Adrenal gland (tissue), 19 donors: ENCODE data around the gene ZNF571. TPM values are rescaled to one million over a fixed set of nuclear protein-coding genes. Genes with fewer than 3 reads are reported as not detected.

Experiments
- DNase-seq, 7 donors: peaks; one replicate each; pipeline ENCODE4 v3.0.0-alpha.2; 2019 to 2020
- H3K27ac ChIP-seq, 5 donors: fragments of 200-600 bp; sonication (generic) in 4 of 5; 1 replicate in 3 of 5; 2 replicates in 2 of 5; pipeline versions ENCODE4 v1.5.1 to v1.8.0; 2016 to 2020; ENCODE audit warnings: mild to moderate bottlenecking in 1 of 5
- H3K27me3 ChIP-seq: fragments of 200-600 bp; 2 replicates; pipeline ENCODE4 v1.8.0; 2021
- H3K36me3 ChIP-seq, 2 donors: fragments of 200-600 bp; replicated peaks in 1 of 2; 1 replicate in 1 of 2; 2 replicates in 1 of 2; pipeline versions ENCODE4 v1.5.1 to v1.8.0; 2018 to 2022
- H3K4me1 ChIP-seq, 2 donors: fragments of 200-600 bp; replicated peaks in 1 of 2; 1 replicate in 1 of 2; 2 replicates in 1 of 2; pipeline versions ENCODE4 v1.5.1 to v1.8.0; 2018 to 2021
- H3K4me3 ChIP-seq, 4 donors: fragments of 200-600 bp; sonication (generic) in 3 of 4; one replicate each; pipeline ENCODE4 v1.5.1; 2016 to 2018
- H3K9me3 ChIP-seq, 3 donors: fragments of 200-600 bp; sonication (generic) in 1 of 3; replicated peaks in 1 of 3; 1 replicate in 2 of 3; 2 replicates in 1 of 3; pipeline versions ENCODE4 v1.5.1 to v1.8.0; 2016 to 2021
- CTCF ChIP-seq, 6 experiments: fragments of 450-650 bp in 4 of 6; fragments of 200-600 bp in 2 of 6; sonication (generic) in 1 of 6; IDR thresholded peaks; 1 replicate in 5 of 6; 2 replicates in 1 of 6; pipeline versions ENCODE4 v1.5.1 to v1.8.0; 2016 to 2021; ENCODE audit warnings: antibody characterized with exemption in 6 of 6, mild to moderate bottlenecking in 2 of 6, moderate library complexity in 1 of 6
- POLR2A ChIP-seq, 2 donors: fragments of 450-650 bp; IDR thresholded peaks; one replicate each; pipeline ENCODE4 v1.6.1; 2017; ENCODE audit warnings: antibody characterized with exemption in 2 of 2, mild to moderate bottlenecking in 2 of 2, moderate library complexity in 1 of 2
- WGBS, 4 donors: extraction: QIAGEN DNeasy Blood & Tissue Kit in 2 of 4; methylation state at CpG; one replicate each; pipeline versions ENCODE4 v1.1.5 to v1.1.7; 2013 to 2017; 5-methylcytosine and 5-hydroxymethylcytosine counted together
- intact Hi-C, 2 donors: fragments of 100-400 bp; cut with DNase I; formaldehyde crosslinking; loops; one replicate each; pipeline versions ENCODE4 v1.14.1 to v1.15.0; 2022 to 2023
- long read RNA-seq, 10 donors: library from polyadenylated mRNA in 3 of 10; unstranded in 2 of 10; stranded (forward) in 1 of 10; transcript quantifications; one replicate each; pipeline ENCODE4 v2.0.0 and lab custom pipeline, GENCODE V29; 2021 to 2026
- polyA plus RNA-seq, 3 donors: library from polyadenylated mRNA; stranded (reverse); fragments of 200-250 nt in 2 of 3; fragments of 350-450 nt in 1 of 3; fragmentation: Illumina TruSeq in 1 of 3; extraction: RNeasy Lipid Tissue Mini Kit (QIAGEN cat#74804) in 1 of 3; gene quantifications; one replicate each; pipeline ENCODE4 v1.2.3, GENCODE V29; 2013 to 2014
- total RNA-seq, 9 donors: library from RNA; depleted of rRNA in 4 of 9; stranded (reverse); fragments of >200 nt in 4 of 9; fragments of 120-200 nt in 1 of 9; fragmentation: NEBNext Ultra II Directional in 1 of 9; extraction: Animal tissue kit (Norgen Biotek cat#: 25700) in 1 of 9; gene quantifications; one replicate each; pipeline versions ENCODE4 v1.1.0 to v1.2.4, GENCODE V29; 2013 to 2023
- donor health status: healthy with polysubstance abuse.
- donor health status: Bipolar disorder and iron deficiency.
- donor health status: DM: yes; HTN: yes; CAD: no.
- donor health status: DM: no; HTN: no; CAD: no.
- donor health status: DM: no; HTN: no; CAD: no.
- donor health status: DM: yes; HTN: yes; CAD: no.

Gene ZNF571
- total RNA-seq (10 to 100 TPM in 2 of 9 donors, 1 to 10 TPM in 7; 1.9 to 11.4 (median 6.4) TPM), polyA plus RNA-seq (1 to 10 TPM; 5.6 to 8.8 (median 6.2) TPM)
- long read RNA-seq, donor 1 = 0 reads
- long read RNA-seq, donor 2, partial matches to known transcripts = 0 of 1 reads
- long read RNA-seq, donor 2, other reads (novel, unspliced or antisense) = 0 of 1 reads
- long read RNA-seq, donor 3 = 0 reads
- long read RNA-seq, donor 4, partial matches to known transcripts = 1 of 2 reads
- long read RNA-seq, donor 4, other reads (novel, unspliced or antisense) = 0 of 2 reads
- long read RNA-seq, donor 5, partial matches to known transcripts = 3 of 8 reads
- long read RNA-seq, donor 5, other reads (novel, unspliced or antisense) = 2 of 8 reads
- long read RNA-seq, donor 6, partial matches to known transcripts = 0 of 1 reads
- long read RNA-seq, donor 6, other reads (novel, unspliced or antisense) = 0 of 1 reads
- long read RNA-seq, donor 7, partial matches to known transcripts = 0 of 1 reads
- long read RNA-seq, donor 7, other reads (novel, unspliced or antisense) = 0 of 1 reads
- long read RNA-seq, donor 8 = 0 reads
- long read RNA-seq, donor 9 = 0 reads
- long read RNA-seq, donor 10 = 0 reads

GRCh38 chr19:37594304-37594981, at the start of gene ZNF571, which contains the start of gene ZNF540:
Gene ZNF571 (minus strand): TSS chr19:37594792. CDS start chr19:37586676, 8,116 bp downstream.
Gene ZNF540 (plus strand): TSS chr19:37594876. CDS start chr19:37598448, 3,572 bp downstream.
- peak; percentile 95 to 99 (median 97) for DNase-seq
- peak within 1 kb of the TSS; percentile 91 to 98 (median 94) for H3K27ac ChIP-seq
- no peaks in the 10 kb centered on the region for H3K27me3 ChIP-seq
- intact Hi-C loops = no loop called here
- no peak for TF ChIP-seq CTCF (IDR thresholded peaks at IDR 0.05)
- TF ChIP-seq POLR2A (IDR thresholded peaks at IDR 0.05) = peak in 1 of 2 donors; percentile 90
- H3K36me3 ChIP-seq = no peaks in the 10 kb centered on the region
- H3K4me1 ChIP-seq = peaks cover 3 to 17% of the 10 kb centered on the region in 2 donors
- H3K9me3 ChIP-seq = peaks cover 0 to 6% (median 0%) of the 10 kb centered on the region in 3 donors
- H3K4me3 ChIP-seq = peak within 1 kb of the TSS; percentile 71 to 93 (median 84)
- WGBS, 4 donors = 0 to 1% (median 1%) methylated on average over 12 to 53 of the region's 53 CpGs

DNA sequence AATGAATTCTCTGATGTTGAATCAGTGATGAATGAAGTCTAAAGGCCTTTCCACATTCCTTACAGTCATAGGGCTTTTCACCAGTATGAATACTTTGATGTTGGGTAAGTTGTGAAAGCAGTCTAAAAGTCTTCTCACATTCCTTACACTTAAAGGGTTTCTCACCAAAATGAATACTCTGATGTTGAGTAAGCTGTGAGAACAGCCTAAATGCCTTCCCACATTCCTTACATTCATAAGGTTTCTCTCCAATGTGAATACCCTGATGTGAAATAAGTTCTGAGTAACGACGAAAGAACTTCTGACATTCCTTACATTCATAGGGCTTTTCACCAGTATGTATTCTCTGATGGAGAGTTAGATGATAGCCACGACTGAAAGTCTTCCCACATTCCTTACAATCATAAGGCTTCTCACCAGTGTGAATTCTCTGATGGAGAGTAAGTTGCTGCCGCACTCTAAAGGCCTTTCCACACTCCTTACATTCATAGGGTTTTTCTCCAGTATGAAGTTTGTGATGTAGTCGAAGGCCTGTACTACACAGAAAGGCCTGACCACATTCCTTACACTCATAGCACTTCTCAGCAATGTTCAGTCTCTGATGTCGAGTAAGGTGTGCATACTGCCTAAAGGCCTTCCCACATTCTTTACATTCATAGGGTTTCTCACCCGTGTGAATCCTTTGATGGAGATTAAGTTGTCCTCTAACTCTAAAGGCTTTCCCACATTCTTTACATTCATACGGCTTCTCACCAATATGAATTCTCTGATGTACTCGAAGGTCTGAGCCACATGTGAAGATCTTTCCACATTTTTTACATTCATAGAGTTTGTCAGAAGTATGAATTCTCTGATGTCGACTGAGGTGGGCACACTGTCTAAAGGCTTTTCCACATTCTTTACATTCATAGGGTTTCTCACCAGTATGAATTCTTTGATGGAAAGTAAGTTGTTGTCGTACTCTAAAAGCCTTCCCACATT, 40.8 kb upstream of the ZNF571 start:
- Histone ChIP-seq H3K9me3 (peaks cover 14 to 67% (median 49%) of the 10 kb centered on the region in 3 donors), H3K36me3 (peaks cover 0 to 8% of the 10 kb centered on the region in 2 donors), H3K4me3 (peak overlapping the region in 1 of 4 donors; percentile 19), H3K4me1 (no peaks in the 10 kb centered on the region), H3K27me3 (no peaks in the 10 kb centered on the region), H3K27ac (no peak overlapping the region)
- WGBS, 4 donors = 96 to 99% (median 96%) methylated on average over 11 of the region's 11 CpGs
- intact Hi-C loops = no loop called here
- no peak for TF ChIP-seq POLR2A (IDR thresholded peaks at IDR 0.05)
- TF ChIP-seq CTCF (IDR thresholded peaks at IDR 0.05) = no peak
- DNase-seq = no peak

- Histone ChIP-seq H3K27ac (peak overlapping the region; percentile 91 to 98 (median 94)), H3K36me3 (peaks cover 0 to 5% of the 10 kb centered on the region in 2 donors), H3K4me3 (peak overlapping the region; percentile 35 to 93 (median 78)), H3K9me3 (peaks cover 0 to 6% (median 0%) of the 10 kb centered on the region in 3 donors), H3K27me3 (no peaks in the 10 kb centered on the region), H3K4me1 (peaks cover 3 to 17% of the 10 kb centered on the region in 2 donors)
- peak; percentile 78 to 94 (median 83) for DNase-seq
- 0 to 1% (median 1%) methylated on average over 9 to 20 of the region's 20 CpGs for WGBS, 4 donors
- intact Hi-C loops = no loop called here
- TF ChIP-seq POLR2A (IDR thresholded peaks at IDR 0.05) = no peak
- TF ChIP-seq CTCF (IDR thresholded peaks at IDR 0.05) = no peak
These were observed 390 bp upstream of the ZNF571 start for GRCh38 chr19:37594982-37595382.
